WTC11 (cell line): ENCODE results near the gene SAMD4A. TPM values are rescaled to one million over a fixed set of nuclear protein-coding genes. Genes with fewer than 3 reads are reported as not detected.
A peak's percentile ranks its signal among the peaks of the same experiment; 100 is the strongest.

Experiments
- ATAC-seq: fragments of 200-7000 bp; cut with Tn5 transposase; 2 replicates; pipeline ENCODE4 v1.10.0; 2021; ENCODE audit warnings: mild to moderate bottlenecking, moderate library complexity
- CTCF ChIA-PET: fragments of 300-600 bp; sonication (Branson Sonifier 250); formaldehyde crosslinking; loops from one replicate; lab custom pipeline; 2021; ENCODE audit warnings: antibody characterized with exemption; lab: Charles Lee
- POLR2A ChIA-PET: fragments of 350-600 bp; sonication (Branson Sonifier 250); formaldehyde crosslinking; loops from one replicate; lab custom pipeline; 2021; ENCODE audit warnings: antibody characterized with exemption; lab: Charles Lee
- DNase-seq: peaks from one replicate; pipeline ENCODE4 v3.0.0; 2021; ENCODE audit warnings: low spot score
- H3K27ac Mint-ChIP-seq: 2 replicates; pipeline ENCODE4 v1.8.0; 2021; ENCODE audit warnings: mixed read lengths
- H3K27me3 Mint-ChIP-seq: 2 replicates; pipeline ENCODE4 v1.8.0; 2021; ENCODE audit warnings: low read depth, mild to moderate bottlenecking, moderate library complexity, mixed read lengths
- H3K36me3 Mint-ChIP-seq: 2 replicates; pipeline ENCODE4 v1.8.0; 2021; ENCODE audit warnings: mixed read lengths
- H3K4me1 Mint-ChIP-seq: 2 replicates; pipeline ENCODE4 v1.8.0; 2022; ENCODE audit warnings: mixed read lengths
- H3K4me3 Mint-ChIP-seq: 2 replicates; pipeline ENCODE4 v1.8.0; 2021; ENCODE audit warnings: mild to moderate bottlenecking, moderate library complexity, mixed read lengths
- H3K9me3 Mint-ChIP-seq: 2 replicates; pipeline ENCODE4 v1.8.0; 2021; ENCODE audit warnings: mixed read lengths
- CBFB ChIP-seq: sonication (generic); formaldehyde crosslinking; IDR thresholded peaks from 2 replicates; pipeline ENCODE4 v1.8.1; 2022; ENCODE audit warnings: mild to moderate bottlenecking, low read depth, missing genetic modification reagents
- CREB1 ChIP-seq: sonication (generic); formaldehyde crosslinking; IDR thresholded peaks from 2 replicates; pipeline ENCODE4 v1.8.0; 2023; ENCODE audit warnings: mild to moderate bottlenecking, missing genetic modification reagents
- CREM ChIP-seq: sonication (generic); formaldehyde crosslinking; IDR thresholded peaks from 2 replicates; pipeline ENCODE4 v1.8.1; 2022; ENCODE audit warnings: mild to moderate bottlenecking, missing genetic modification reagents, moderate library complexity
- ELF4 ChIP-seq: sonication (generic); formaldehyde crosslinking; IDR thresholded peaks from 2 replicates; pipeline ENCODE4 v1.8.1; 2022; ENCODE audit warnings: low read depth, mild to moderate bottlenecking, moderate library complexity, missing genetic modification reagents
- ETV6 ChIP-seq: sonication (generic); formaldehyde crosslinking; IDR thresholded peaks from 2 replicates; pipeline ENCODE4 v1.8.1; 2022; ENCODE audit warnings: mild to moderate bottlenecking, missing genetic modification reagents
- FOXJ3 ChIP-seq: sonication (generic); formaldehyde crosslinking; IDR thresholded peaks from 2 replicates; pipeline ENCODE4 v1.9.0; 2021; ENCODE audit warnings: missing genetic modification reagents, mild to moderate bottlenecking, borderline replicate concordance
- FOXK1 ChIP-seq: sonication (generic); formaldehyde crosslinking; IDR thresholded peaks from 2 replicates; pipeline ENCODE4 v1.8.0; 2022; ENCODE audit warnings: mild to moderate bottlenecking, moderate library complexity, missing genetic modification reagents
- GABPB1 ChIP-seq: sonication (generic); formaldehyde crosslinking; IDR thresholded peaks from 2 replicates; pipeline ENCODE4 v1.8.1; 2023; ENCODE audit warnings: mild to moderate bottlenecking, missing genetic modification reagents
- GTF2I ChIP-seq: fragments of 250-450 bp; sonication (Bioruptor Pico); conservative IDR thresholded peaks from 2 replicates; pipeline ENCODE4 v1.4.0; 2021; ENCODE audit warnings: mild to moderate bottlenecking
- HMGA2 ChIP-seq: fragments of 250-450 bp; sonication (Bioruptor Pico); IDR thresholded peaks from 2 replicates; pipeline ENCODE4 v1.4.0; 2021; ENCODE audit warnings: mild to moderate bottlenecking, moderate library complexity
- JUN ChIP-seq: sonication (generic); formaldehyde crosslinking; IDR thresholded peaks from 2 replicates; pipeline ENCODE4 v1.8.0; 2023; ENCODE audit warnings: mild to moderate bottlenecking, missing genetic modification reagents
- NFATC4 ChIP-seq: fragments of 250-450 bp; sonication (Bioruptor Pico); IDR thresholded peaks from 2 replicates; pipeline ENCODE4 v1.9.0; 2021; ENCODE audit warnings: mild to moderate bottlenecking
- NFE2L1 ChIP-seq: sonication (generic); formaldehyde crosslinking; IDR thresholded peaks from 2 replicates; pipeline ENCODE4 v1.8.1; 2023; ENCODE audit warnings: missing genetic modification reagents
- NR2C2 ChIP-seq: sonication (generic); formaldehyde crosslinking; IDR thresholded peaks from 2 replicates; pipeline ENCODE4 v1.8.0; 2022; ENCODE audit warnings: mild to moderate bottlenecking, missing genetic modification reagents
- SP1 ChIP-seq: sonication (generic); formaldehyde crosslinking; conservative IDR thresholded peaks from 2 replicates; pipeline ENCODE4 v1.8.1; 2022; ENCODE audit warnings: missing genetic modification reagents
- TCF7 ChIP-seq: sonication (generic); formaldehyde crosslinking; IDR thresholded peaks from 2 replicates; pipeline ENCODE4 v1.8.0; 2022; ENCODE audit warnings: mild to moderate bottlenecking, low read depth, missing genetic modification reagents, moderate library complexity
- ZNF121 ChIP-seq: sonication (generic); formaldehyde crosslinking; IDR thresholded peaks from 2 replicates; pipeline ENCODE4 v1.8.0; 2023; ENCODE audit warnings: missing genetic modification reagents
- ZNF317 ChIP-seq: sonication (generic); formaldehyde crosslinking; IDR thresholded peaks from 2 replicates; pipeline ENCODE4 v1.8.1; 2023; ENCODE audit warnings: low read depth, mild to moderate bottlenecking, moderate library complexity, missing genetic modification reagents, borderline replicate concordance
- ZNF396 ChIP-seq: fragments of 250-450 bp; sonication (Bioruptor Pico); IDR thresholded peaks from 2 replicates; pipeline ENCODE4 v1.8.0; 2021; ENCODE audit warnings: mild to moderate bottlenecking, moderate library complexity, borderline replicate concordance
- total RNA-seq: library from RNA; stranded (reverse); gene quantifications from 3 replicates; pipeline ENCODE4 v1.2.3, GENCODE V29; 2021
- TF ChIP-seq, protein P1 (sequence below): sonication (generic); formaldehyde crosslinking; IDR thresholded peaks from 2 replicates; pipeline ENCODE4 v1.8.0; 2022; ENCODE audit warnings: mild to moderate bottlenecking, missing genetic modification reagents
- TF ChIP-seq, protein P2 (sequence below): fragments of 200-600 bp; IDR thresholded peaks from 2 replicates; pipeline ENCODE4 v1.8.0; 2022; ENCODE audit warnings: antibody characterized with exemption
- TF ChIP-seq, protein P3 (sequence below): fragments of 250-450 bp; sonication (Bioruptor Pico); IDR thresholded peaks from 2 replicates; pipeline ENCODE4 v1.9.0; 2021; ENCODE audit warnings: mild to moderate bottlenecking
- TF ChIP-seq, protein P4 (sequence below): fragments of 250-450 bp; sonication (Bioruptor Pico); IDR thresholded peaks from 2 replicates; pipeline ENCODE4 v1.9.0; 2021; ENCODE audit warnings: moderate library complexity, mild to moderate bottlenecking, inconsistent platforms, borderline replicate concordance
- TF ChIP-seq, protein P5 (sequence below): sonication (generic); formaldehyde crosslinking; IDR thresholded peaks from 2 replicates; pipeline ENCODE4 v1.8.1; 2022; ENCODE audit warnings: low read depth, mild to moderate bottlenecking, moderate library complexity, missing genetic modification reagents, borderline replicate concordance

The SAMD4A gene
- total RNA-seq, 1 experiment from 2014 or later = 6.0 TPM

DNA sequence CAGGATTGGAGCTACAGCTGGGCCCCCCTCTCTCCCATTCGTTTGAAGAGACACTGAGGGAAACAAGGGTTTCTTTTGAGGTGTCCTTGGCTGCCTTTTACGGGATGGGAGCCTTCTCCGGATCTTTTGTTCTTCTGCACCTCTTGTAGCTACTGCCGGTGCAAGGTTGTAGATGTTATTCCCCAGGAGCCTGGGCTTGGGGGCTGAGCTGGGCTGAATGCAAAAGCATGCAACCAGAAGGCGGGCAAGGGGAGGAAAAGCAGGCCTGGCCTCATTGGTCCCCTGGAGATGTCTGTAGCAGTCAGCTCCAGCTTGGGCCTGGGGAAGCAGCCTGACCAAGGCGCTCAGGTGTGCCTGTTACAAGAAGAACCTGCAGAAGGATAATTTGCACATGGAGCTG, 225.4 kb downstream of the SAMD4A start:
- Mint-ChIP-seq H3K4me3 (no peak overlapping the region), H3K9me3 (peaks cover 6% of the 10 kb centered on the region), H3K27me3 (no peaks in the 10 kb centered on the region; the same call in 1 of the 2 replicates), H3K27ac (no peak overlapping the region; the same call in 1 of the 2 replicates), H3K36me3 (no peaks in the 10 kb centered on the region), H3K4me1 (peaks cover 14% of the 10 kb centered on the region)
- ChIA-PET CTCF (interaction anchor here (0.6 to 2.5 kb wide), 7 partner anchors 10 to 226 kb away, joined by 3 to 16 read pairs (median 5); no protein-coding TSS in a partner anchor), POLR2A (no interaction called here)
- TF ChIP-seq CREB1 (CRISPR knock-in tag) (no peak), NFE2L1 (CRISPR knock-in tag) (no peak), TCF7 (no peak), NFATC4 (CRISPR knock-in tag) (no peak), HMGA2 (CRISPR knock-in tag) (no peak), ELF4 (no peak), ZNF396 (CRISPR knock-in tag) (no peak), CBFB (CRISPR knock-in tag) (no peak), ZNF317 (CRISPR knock-in tag) (no peak), SP1 (CRISPR knock-in tag) (no peak), FOXK1 (no peak)
- TF ChIP-seq, protein P1, sequence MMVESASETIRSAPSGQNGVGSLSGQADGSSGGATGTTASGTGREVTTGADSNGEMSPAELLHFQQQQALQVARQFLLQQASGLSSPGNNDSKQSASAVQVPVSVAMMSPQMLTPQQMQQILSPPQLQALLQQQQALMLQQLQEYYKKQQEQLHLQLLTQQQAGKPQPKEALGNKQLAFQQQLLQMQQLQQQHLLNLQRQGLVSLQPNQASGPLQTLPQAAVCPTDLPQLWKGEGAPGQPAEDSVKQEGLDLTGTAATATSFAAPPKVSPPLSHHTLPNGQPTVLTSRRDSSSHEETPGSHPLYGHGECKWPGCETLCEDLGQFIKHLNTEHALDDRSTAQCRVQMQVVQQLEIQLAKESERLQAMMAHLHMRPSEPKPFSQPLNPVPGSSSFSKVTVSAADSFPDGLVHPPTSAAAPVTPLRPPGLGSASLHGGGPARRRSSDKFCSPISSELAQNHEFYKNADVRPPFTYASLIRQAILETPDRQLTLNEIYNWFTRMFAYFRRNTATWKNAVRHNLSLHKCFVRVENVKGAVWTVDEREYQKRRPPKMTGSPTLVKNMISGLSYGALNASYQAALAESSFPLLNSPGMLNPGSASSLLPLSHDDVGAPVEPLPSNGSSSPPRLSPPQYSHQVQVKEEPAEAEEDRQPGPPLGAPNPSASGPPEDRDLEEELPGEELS (CRISPR knock-in tag) = no peak
- ATAC-seq = peak; percentile 89
- DNase-seq = no peak

DNA sequence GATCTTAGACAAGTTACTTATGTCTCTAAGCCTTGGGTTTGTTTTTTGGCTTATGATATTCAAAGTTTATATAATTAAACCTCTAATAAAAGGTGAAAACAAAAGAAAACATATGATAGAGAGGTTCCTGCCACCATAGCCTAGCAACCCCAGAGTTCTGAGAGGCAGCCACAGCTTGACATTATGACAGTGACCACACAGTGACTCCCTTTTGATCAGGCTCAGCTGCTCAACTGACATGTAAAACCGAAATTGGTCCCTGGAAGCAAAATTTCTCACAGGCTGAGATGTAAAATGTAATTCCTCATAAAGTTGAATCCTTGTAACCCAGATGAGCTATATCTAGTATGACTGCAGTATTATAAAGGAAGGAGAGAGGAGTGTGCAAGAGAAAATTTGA, 227.2 kb downstream of the SAMD4A start:
- Mint-ChIP-seq H3K27me3 (no peaks in the 10 kb centered on the region; the same call in 1 of the 2 replicates), H3K36me3 (no peaks in the 10 kb centered on the region), H3K27ac (no peak overlapping the region), H3K9me3 (peaks cover 6% of the 10 kb centered on the region), H3K4me1 (peaks cover 12% of the 10 kb centered on the region; the same call in 1 of the 2 replicates), H3K4me3 (no peak overlapping the region)
- DNase-seq (no peak), ATAC-seq (no peak)
- POLR2A ChIA-PET = no interaction called here
- CTCF ChIA-PET = interaction anchor here (1.0 to 2.2 kb wide), 6 partner anchors 12 to 230 kb away, joined by 3 to 13 read pairs (median 6); partner anchors contain the start of gene SAMD4A
- TF ChIP-seq JUN (CRISPR knock-in tag) (no peak), CREM (CRISPR knock-in tag) (no peak)
- TF ChIP-seq, protein P2, sequence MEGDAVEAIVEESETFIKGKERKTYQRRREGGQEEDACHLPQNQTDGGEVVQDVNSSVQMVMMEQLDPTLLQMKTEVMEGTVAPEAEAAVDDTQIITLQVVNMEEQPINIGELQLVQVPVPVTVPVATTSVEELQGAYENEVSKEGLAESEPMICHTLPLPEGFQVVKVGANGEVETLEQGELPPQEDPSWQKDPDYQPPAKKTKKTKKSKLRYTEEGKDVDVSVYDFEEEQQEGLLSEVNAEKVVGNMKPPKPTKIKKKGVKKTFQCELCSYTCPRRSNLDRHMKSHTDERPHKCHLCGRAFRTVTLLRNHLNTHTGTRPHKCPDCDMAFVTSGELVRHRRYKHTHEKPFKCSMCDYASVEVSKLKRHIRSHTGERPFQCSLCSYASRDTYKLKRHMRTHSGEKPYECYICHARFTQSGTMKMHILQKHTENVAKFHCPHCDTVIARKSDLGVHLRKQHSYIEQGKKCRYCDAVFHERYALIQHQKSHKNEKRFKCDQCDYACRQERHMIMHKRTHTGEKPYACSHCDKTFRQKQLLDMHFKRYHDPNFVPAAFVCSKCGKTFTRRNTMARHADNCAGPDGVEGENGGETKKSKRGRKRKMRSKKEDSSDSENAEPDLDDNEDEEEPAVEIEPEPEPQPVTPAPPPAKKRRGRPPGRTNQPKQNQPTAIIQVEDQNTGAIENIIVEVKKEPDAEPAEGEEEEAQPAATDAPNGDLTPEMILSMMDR = no peak
- TF ChIP-seq, protein P3, sequence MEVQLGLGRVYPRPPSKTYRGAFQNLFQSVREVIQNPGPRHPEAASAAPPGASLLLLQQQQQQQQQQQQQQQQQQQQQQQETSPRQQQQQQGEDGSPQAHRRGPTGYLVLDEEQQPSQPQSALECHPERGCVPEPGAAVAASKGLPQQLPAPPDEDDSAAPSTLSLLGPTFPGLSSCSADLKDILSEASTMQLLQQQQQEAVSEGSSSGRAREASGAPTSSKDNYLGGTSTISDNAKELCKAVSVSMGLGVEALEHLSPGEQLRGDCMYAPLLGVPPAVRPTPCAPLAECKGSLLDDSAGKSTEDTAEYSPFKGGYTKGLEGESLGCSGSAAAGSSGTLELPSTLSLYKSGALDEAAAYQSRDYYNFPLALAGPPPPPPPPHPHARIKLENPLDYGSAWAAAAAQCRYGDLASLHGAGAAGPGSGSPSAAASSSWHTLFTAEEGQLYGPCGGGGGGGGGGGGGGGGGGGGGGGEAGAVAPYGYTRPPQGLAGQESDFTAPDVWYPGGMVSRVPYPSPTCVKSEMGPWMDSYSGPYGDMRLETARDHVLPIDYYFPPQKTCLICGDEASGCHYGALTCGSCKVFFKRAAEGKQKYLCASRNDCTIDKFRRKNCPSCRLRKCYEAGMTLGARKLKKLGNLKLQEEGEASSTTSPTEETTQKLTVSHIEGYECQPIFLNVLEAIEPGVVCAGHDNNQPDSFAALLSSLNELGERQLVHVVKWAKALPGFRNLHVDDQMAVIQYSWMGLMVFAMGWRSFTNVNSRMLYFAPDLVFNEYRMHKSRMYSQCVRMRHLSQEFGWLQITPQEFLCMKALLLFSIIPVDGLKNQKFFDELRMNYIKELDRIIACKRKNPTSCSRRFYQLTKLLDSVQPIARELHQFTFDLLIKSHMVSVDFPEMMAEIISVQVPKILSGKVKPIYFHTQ (CRISPR knock-in tag) = no peak

DNA sequence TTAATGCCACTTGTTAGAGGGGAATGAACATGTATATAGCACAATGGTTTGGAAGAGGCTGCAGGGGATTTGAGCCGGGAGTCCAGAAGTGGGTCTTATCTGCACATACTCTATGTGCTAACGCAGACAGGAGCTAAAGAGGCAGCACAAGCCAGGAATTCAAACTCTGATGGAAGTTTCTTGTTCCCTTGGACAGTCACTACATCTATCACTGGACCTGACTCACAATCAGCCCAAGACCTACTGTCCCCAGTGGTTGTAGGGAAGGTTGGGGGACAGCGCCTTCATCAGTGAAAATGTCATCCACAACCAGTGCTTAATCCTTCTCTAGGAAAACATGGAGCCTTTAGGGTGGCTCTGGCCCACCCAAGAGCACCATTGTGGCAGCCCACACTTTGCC, 227.9 kb downstream of the SAMD4A start:
- CTCF ChIA-PET = interaction anchor here (1.5 to 2.2 kb wide), 4 partner anchors 11 to 21 kb away, joined by 5 to 13 read pairs (median 8); no protein-coding TSS in a partner anchor
- Mint-ChIP-seq H3K9me3 (peaks cover 6% of the 10 kb centered on the region), H3K27me3 (no peaks in the 10 kb centered on the region; the same call in 1 of the 2 replicates), H3K4me1 (peaks cover 12% of the 10 kb centered on the region; the same call in 1 of the 2 replicates), H3K27ac (no peak overlapping the region), H3K36me3 (no peaks in the 10 kb centered on the region), H3K4me3 (no peak overlapping the region)
- POLR2A ChIA-PET = no interaction called here
- ATAC-seq = no peak
- no peak for DNase-seq
- TF ChIP-seq FOXJ3 (CRISPR knock-in tag) (no peak), NFATC4 (CRISPR knock-in tag) (no peak), ETV6 (CRISPR knock-in tag) (no peak), ZNF121 (no peak), NR2C2 (CRISPR knock-in tag) (no peak), GABPB1 (CRISPR knock-in tag) (no peak), GTF2I (CRISPR knock-in tag) (no peak)
- TF ChIP-seq, protein P4, sequence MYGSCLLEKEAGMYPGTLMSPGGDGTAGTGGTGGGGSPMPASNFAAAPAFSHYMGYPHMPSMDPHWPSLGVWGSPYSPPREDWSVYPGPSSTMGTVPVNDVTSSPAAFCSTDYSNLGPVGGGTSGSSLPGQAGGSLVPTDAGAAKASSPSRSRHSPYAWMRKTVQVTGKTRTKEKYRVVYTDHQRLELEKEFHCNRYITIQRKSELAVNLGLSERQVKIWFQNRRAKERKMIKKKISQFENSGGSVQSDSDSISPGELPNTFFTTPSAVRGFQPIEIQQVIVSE (CRISPR knock-in tag) = no peak
- TF ChIP-seq, protein P5, sequence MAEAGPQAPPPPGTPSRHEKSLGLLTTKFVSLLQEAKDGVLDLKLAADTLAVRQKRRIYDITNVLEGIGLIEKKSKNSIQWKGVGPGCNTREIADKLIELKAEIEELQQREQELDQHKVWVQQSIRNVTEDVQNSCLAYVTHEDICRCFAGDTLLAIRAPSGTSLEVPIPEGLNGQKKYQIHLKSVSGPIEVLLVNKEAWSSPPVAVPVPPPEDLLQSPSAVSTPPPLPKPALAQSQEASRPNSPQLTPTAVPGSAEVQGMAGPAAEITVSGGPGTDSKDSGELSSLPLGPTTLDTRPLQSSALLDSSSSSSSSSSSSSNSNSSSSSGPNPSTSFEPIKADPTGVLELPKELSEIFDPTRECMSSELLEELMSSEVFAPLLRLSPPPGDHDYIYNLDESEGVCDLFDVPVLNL (CRISPR knock-in tag) = no peak
